ENCODE results near the gene DOCK4. TPM values are rescaled to one million over a fixed set of nuclear protein-coding genes. Genes with fewer than 3 reads are reported as not detected.

Gene DOCK4
- total RNA-seq, 1 donor from 2014 or later = 109 TPM

- DNase-seq = no peak
Measured at GRCh38 chr7:112190120-112190519, 16.1 kb downstream of the DOCK4 start.

GRCh38 chr7:112189691-112190090 is 16.5 kb downstream of the DOCK4 start:
- DNase-seq = no peak

- DNase-seq = no peak
Measured at GRCh38 chr7:112188257-112188656, 17.9 kb downstream of the DOCK4 start.

- DNase-seq = no peak
Measured at GRCh38 chr7:112186300-112186699, 19.9 kb downstream of the DOCK4 start.

- DNase-seq = no peak
Measured at GRCh38 chr7:112185005-112185834, 21.0 kb downstream of the DOCK4 start.

GRCh38 chr7:112184455-112184854 is 21.7 kb downstream of the DOCK4 start:
- DNase-seq = no peak

- no peak for DNase-seq
Measured at GRCh38 chr7:112183266-112183665, 22.9 kb downstream of the DOCK4 start.

- peak; percentile 68 for DNase-seq
Measured at GRCh38 chr7:112182749-112183148, 23.4 kb downstream of the DOCK4 start.

GRCh38 chr7:112180223-112180622 is 26.0 kb downstream of the DOCK4 start:
- DNase-seq = no peak

- DNase-seq = no peak
Measured at GRCh38 chr7:112176693-112177415, 29.3 kb downstream of the DOCK4 start.

GRCh38 chr7:112176241-112176640 is 30.0 kb downstream of the DOCK4 start:
- no peak for DNase-seq

- DNase-seq = no peak
Measured at GRCh38 chr7:112174192-112174591, 32.0 kb downstream of the DOCK4 start.

- DNase-seq = no peak
Measured at GRCh38 chr7:112173568-112173905, 32.7 kb downstream of the DOCK4 start.

GRCh38 chr7:112172870-112173567 is 33.2 kb downstream of the DOCK4 start:
- no peak for DNase-seq

GRCh38 chr7:112171673-112172072 is 34.5 kb downstream of the DOCK4 start:
- no peak for DNase-seq

- DNase-seq = no peak
Measured at GRCh38 chr7:112168915-112169314, 37.3 kb downstream of the DOCK4 start.

- DNase-seq = no peak
Measured at GRCh38 chr7:112167147-112167546, 39.1 kb downstream of the DOCK4 start.

GRCh38 chr7:112162784-112163506 is 43.3 kb downstream of the DOCK4 start:
- DNase-seq = no peak

GRCh38 chr7:112162142-112162766 is 43.9 kb downstream of the DOCK4 start:
- DNase-seq = peak; percentile 68

GRCh38 chr7:112161253-112162141 is 44.7 kb downstream of the DOCK4 start:
- no peak for DNase-seq

GRCh38 chr7:112160771-112161150 is 45.4 kb downstream of the DOCK4 start:
- no peak for DNase-seq
